HG03139 (cell line): Measurements from ENCODE around the gene AQP12B.

ENCODE experiments used
- ATAC-seq: cut with Tn5 transposase; IDR thresholded peaks from one replicate; pipeline ENCODE4 v1.9.1; 2021; ENCODE audit not compliant: unreplicated experiment

Gene AQP12B

DNA sequence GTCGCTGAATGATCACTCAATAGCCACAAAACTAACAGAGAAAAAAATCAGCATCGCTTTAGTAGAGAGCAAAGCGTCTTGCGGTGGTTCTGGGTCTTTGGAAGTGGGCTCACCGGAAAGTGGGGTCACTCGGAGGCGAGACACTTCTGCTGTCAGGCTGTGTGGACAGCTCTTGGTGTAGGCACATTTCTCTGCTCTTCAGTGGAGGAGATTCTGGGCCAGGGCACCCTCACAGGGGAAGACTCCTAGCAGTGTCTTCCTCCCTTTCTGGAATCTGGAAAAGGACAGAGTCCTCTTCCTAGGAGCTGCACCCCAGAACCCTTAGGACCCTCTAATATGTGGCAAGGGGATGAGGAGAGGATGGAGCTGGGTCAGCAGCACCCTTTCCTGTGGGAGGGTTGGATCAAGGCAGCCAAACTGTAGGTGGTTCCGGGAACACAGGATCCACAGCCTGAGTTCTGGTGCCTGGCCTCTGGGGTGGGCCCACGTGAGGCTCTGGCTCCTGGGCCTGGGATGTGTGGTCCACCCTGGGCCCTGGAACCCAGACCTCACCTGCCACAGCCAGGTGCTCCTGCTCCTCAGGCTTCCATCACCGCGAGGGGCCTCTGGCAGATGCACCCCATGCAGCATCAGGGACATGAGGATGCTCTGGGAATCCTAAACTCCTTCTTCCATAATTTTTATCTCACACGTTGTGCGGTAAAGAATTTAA is 32.3 kb downstream of the AQP12B start:
- ATAC-seq, result no peak

DNA sequence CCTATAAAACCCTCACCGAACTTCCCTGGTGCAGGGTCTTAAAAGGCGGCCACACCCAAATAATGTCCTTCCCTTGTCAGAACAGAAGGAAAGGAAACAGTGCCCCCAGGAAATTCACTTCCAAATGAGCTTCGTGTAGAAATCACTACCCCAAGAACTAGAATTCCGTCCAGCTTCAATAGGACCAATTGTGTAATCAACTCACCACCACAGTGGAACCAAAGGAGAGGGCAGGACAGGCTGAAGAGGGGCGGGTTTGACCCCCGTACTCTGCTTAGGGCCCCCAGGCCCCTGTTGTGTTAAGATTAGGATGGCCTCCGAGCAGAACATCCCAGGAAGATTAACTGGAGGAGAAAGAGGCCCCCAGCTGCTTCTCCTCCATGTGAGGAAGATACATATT is 33.4 kb downstream of the AQP12B start:
- no peak for ATAC-seq

DNA sequence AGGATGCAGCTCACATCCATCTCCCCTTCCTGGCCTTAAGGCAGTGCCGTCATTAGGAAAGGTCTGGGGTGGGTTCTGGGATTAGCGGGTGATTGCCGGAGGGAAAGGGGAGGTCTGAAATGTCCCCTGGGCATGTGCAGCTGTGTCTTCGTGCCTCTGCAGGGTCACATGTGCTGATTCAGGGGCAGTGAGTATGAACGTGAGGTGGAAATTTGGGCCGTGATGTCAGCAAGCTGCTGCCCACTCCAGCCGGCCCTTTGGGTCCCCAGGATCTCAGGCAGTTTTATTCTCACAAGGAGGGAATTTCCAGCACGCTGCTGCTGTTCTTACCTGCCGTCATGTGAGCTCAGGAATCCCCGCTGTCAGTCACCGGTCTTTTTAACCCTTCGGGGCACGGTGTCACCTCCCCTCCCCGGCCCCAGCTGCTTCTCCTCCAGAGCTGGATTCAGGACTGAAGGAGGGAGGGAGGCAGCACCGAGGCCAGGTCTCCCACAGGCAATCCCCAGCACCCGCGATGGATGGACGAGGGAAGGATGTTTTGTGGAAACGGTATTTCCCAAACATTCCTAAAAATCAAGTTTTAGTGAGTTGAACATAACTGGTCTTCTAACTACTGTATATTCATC is 33.9 kb downstream of the AQP12B start:
- no peak for ATAC-seq

DNA sequence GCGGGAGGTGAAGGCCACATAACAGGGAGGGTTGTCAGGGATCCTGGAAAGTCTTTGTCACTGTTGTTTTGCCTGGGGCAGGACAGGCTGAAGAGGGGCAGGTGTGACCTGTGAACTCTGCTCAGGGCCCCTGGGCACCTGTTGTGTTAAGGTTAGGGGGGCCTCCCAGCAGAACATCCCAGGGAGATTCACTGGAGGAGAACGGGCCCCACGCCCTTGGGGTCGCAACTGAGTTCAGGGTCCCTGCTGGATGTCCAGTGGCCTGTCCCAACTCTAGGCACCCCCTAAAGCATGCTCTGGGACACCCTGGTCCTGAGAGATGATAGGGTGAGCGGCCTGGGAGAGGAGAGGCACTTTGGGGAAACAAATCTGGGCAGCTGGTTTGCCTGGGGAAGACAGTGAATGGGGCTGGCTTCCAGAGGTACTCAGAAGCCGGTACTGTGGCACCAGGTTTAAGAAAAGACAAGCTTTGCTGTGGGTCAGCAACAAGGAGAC is 34.5 kb downstream of the AQP12B start:
- ATAC-seq, result no peak

DNA sequence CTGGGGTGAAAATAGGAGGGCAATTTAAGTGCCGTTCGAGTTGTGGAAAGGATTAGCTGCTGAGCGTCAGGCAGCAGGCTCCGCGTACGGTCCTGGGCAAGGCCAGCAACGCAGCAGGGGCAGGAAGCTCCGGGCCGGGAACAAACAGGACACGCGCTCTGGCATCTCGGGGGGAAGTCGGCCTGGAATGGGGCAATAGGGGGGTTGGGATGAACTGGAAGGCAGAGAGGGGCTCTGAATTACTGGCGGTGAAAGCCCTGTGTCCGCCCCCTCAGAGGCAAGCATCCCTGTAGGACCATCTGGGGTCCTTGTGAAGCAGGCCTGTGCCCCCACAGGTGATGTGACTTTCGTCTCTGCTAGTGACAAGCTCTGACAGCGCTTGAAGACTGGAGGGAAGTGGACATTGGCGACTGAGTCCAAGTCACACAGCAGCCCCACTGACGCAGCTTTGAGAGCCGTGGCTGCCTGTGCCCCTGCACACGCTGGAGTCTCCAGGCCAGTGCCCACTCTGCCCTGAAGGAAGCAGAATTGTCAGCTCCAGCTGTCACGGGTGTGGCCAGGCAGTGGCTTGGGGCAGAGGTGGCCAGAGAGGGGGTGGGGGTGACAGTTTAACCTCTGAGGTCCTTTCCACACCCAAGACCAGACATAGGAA is 35.1 kb downstream of the AQP12B start:
- no peak for ATAC-seq

DNA sequence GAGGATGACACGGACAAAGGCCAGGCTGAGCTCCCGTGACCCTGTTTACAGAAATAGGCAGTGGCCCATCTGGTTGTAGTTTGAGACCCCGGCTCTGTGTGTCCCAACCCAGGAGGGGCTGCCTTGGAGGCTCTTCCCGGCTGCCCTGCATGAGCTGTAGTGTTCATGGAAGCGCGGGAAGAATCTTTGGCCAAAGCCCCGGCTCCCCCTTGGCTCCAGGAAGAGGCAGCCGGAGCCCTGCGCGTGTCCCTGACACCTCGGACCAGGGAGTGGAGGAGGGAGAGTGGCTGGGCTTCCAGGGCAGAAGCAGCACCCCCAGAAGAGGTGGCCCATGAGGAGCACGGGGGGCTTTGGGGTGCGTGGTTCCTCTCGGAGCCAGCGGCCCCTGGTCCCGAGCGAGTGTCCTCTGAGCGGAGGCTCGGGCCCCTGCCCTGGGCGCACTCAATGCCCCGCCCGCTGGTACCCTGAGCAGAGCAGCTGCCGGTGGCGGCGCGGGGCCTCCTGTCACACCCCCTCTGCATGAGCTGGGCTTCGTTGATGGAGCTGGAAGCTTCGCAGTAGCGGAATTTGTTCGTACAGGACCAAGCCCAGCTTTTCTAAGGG is 35.7 kb downstream of the AQP12B start:
- ATAC-seq, result no peak

DNA sequence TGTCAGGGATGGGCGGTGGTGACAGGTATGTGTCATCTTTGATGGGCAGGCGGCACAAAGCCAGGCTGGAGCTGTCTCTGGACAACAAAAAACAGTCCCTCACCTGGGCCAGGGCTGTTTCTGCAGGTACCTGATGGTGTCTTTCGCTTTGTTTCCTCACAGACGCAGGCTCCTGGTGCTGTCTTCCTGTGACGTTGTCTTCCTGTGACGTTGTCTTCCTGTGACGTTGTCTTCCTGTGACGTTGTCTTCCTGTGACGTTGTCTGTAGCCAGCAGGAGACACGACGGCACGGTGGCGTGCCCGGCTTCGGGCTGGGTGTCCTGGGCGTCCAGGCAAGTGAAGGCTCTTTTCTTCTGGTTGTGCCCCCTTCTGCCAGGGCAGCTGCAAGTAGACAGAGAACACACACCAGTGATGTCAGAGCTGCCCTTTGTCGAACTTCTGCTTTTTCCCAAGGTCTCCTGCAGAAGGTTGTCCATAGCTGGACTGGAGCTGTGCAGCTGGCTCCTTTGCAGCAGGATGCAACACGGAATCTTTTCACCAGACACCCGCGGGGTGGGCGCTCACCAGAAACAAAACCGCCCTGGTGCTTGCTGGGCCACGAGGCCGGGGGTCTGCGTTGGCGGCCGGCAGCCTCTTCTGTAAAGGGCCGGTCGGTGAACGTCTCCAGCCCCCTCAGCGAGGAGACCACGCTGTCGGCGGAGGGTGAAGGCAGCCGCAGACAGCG is 36.3 kb downstream of the AQP12B start:
- no peak for ATAC-seq

DNA sequence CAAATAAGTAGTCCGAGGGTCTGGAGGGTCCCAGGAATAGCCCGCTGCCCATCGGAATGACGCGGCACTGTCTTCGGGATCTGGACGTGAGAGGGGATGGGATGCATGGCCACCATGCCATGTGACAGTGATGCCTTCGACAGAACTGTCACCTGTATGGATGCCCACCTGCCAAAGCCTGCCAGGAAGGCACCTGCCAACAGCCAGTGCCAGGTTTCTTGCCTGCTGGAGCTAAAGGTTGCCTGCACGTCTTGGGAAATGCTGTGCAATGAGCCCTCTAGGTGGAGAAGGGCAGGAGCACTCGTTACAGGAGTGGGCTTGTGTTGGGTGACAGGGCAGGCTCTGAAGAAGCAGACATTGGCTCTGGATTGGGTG is 36.9 kb downstream of the AQP12B start:
- ATAC-seq, result no peak

DNA sequence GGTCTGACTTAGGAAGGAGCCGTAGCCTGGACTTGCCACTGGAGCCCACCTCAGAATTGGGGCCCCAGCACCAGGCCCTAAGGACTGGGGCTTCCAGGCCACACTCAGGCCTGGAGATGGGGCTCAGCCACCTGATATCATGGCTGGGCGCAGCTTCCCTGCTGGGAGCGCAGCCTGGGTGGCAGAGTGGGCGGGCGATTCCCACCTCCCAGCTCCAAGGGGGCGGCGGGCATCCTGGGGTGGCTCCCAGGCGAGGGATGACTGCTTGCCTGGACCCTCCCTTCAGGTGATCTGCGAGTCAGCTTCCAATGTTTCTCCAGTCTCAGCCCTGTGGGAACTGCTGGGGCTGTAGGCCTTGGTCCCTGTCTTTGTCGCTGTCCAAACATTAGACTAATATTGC is 37.3 kb downstream of the AQP12B start:
- no peak for ATAC-seq

DNA sequence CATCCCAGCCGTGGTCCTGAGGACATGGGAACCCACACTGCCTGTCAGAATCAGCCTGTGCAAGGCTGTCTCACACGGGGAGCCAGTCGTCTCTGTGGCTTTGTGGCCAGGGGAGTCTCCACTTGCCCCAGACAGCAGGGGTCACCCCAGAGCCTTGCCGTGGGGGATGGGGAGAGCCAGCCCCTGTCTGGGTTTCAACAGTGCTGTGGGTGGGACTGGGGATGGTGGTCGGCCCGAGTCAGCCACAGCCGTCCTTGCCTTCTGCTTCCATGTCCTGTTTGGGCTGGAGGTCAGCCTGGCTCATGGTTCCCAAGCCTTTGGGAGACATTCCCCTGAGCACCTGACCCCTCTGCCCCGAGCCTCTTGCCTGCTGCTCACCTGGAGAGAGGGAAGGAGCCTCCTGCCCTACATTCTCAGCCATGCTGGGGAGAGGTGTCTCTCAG is 37.8 kb downstream of the AQP12B start:
- ATAC-seq, result no peak

DNA sequence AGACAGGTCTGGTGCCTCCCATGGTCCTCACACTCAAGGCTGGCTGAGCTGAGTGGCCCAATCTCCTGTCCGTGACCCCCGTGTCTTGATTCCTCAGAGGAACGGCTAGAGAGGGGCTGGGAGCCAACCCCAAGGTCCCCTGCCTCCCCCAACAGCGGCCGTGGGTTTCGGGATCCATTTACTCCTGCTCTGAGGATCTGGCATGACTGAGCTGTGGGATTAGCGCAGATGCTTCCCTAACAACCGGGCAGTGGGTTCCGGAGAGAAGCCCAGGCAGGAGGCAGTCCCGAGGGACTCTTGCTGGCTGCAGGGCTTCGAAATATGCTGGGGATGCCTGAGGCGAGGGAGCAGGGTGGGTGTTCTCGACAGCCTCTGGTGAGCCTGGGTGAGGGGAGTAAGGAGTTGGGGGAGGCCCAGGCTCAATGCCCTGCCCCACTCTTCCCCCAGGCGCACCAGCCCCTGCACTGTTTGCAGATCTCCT is 38.5 kb downstream of the AQP12B start:
- no peak for ATAC-seq

DNA sequence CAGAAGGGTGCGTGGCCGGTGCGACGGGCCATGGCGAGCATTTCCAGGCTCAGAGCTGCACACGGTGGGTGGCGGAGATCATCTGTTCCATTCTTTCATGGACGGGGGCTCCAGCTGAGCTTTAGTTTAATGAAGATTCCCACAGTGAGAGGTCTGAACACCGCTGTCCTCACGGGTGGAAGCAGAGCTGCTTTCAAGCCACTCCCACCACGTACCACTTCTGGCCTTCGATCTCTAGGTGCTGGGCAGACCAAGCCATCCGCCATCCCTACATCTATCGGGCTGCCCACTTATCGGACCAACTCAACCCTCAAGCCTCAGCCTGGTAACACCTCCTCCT is 38.9 kb downstream of the AQP12B start:
- ATAC-seq, result no peak

DNA sequence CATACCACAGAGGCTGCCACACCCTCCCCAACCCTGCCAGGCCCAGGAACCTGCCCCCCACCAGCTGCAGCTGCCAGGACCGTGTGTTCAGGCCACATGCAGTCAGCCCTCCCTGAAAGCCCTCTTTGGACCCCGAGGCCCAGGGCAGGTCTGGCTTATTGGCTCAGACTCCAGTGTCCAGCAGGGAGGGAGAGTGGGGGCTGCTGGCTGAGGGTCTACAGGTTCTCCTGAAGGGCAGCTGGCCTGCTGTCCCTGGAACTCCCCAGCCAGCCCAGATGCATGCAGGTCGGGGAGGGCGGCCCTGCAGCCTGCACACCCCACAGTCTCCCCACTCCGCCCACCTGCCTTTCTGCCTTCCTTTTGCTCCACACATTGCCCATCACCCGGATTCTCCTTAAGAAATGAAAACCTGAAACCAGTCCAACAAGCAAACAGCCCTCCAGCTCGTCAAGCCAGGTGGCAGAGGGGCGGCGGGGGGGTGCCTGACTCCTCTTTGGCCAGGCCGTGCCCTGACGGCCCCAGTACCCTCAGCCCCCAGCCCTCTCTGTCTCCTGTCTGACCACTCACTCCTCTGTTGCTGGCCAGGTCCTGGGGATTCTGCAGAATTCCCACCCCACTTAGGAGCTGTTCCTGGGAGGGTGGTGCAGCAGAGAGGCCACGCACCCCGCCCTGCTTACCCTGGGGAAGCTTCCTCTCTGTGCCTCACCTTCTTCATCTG is 39.4 kb downstream of the AQP12B start:
- no peak for ATAC-seq

DNA sequence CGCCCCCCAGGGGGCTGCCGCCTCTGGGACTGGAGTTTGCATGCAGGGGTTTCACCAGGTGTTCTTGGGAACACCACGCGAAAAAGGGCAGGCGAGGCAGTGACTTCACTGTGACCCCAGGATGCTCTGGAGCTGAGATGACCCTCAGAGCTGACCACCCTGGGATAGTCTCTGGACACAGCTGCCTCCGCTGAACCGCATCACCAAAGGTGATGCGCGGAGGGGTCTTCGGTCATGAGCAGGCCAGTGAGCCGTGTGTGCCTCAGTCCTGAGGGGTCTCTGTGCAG is 39.9 kb downstream of the AQP12B start:
- ATAC-seq, result no peak

DNA sequence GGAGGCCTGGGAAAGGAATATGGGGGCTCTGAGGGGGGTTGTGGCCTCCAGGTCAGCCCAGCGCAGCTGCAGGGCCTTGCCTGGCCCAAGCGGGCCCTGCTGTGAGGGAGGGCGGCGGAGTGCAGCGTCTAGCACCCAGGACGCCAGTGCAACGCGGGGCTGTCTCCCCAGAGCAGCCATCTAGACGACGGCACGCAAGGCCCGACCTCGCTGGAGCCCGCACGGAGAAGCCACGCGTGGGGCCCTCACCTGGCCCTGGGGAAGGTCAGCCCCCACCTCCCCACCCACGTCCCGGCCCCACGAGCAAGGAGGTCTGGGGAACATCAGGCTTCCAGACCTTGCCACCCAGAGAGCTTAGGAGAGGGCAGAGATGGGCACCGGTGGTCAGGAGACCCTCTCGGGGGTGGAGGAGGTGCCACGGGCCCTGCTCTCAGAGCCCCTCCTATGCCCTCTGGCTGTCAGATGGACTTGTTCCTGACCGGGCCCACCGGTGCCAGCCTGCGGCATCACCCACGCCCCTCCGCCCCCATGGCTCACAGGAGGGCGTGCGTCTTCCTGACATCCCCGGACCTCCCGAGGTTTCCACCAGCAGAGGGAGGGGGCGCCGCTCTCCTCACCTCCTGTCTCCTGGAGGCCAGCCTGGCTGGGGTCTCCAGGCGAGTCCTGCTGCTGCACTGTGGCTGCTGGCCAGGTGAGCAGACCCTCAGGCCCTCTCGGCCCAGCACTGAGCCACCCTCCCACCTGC is 40.5 kb downstream of the AQP12B start:
- no peak for ATAC-seq

DNA sequence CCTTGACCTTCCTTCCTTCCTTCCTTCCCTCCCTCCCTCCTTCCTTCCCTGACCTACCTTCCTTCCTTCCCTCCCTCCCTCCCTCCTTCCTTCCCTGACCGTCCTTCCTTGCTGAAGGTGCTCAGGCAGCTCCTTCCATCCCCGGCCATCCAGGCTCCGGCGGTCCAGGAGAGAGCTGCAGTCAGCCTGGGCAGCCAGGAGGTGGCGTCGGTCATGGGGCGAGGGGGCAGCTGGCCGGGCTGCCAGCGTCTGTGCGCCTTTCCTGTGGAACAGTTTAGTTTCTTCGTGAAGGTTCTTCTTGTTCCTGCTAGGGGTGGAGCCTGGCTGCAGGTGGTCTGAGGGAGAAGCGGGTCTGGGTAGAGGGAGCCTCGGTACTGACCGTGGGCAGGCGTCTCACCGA is 41.7 kb downstream of the AQP12B start:
- ATAC-seq, result no peak

DNA sequence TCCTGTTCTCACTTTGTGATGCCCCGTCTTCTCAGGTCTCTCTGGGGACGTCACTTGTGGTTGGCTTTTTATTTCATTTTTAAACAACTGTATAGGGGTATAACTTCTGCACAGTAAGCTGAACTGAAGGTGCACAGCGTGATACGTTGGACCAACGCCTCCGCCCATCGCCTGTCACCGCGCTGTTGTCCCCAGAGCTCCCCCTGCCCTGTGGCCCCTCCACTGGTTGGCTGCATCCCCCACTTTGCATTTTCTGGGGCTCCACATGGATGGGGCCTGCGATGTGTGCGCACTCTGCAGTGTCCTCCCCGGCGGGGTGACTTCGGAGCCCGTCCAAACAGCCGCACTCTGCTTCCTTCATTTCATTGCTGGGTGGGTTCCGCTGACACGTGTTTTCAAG is 43.1 kb downstream of the AQP12B start:
- ATAC-seq, result no peak

DNA sequence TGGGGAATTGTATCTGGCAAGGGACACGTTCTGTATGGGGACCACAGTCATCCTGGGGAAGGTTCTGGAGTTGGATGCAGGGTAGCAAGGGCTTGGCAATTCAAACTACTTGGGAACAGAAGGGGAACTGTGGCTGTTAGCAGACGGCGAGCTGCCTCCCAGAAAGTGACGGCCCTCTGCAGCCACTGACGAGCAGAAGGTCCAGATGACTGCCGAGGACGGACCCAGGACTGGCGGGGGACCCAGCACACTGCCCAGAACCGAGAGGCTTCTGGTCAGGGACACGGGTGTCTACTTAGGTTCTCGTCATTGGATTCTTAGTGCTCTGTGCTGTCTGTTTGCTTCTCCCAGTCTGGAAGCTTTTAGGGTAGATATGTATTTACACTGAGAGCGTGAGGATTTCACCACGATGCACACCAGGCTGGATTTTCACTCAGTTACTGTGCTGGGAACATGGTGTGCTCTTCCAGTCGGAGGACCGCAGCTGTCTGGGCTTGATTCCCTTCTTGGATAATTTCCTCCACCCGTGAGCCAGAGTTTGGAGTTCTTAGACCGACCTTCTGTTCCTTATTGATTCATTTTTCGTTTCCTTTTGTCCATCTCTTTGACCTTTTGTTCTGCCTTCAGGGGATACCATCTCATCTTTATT is 44.0 kb downstream of the AQP12B start:
- no peak for ATAC-seq

DNA sequence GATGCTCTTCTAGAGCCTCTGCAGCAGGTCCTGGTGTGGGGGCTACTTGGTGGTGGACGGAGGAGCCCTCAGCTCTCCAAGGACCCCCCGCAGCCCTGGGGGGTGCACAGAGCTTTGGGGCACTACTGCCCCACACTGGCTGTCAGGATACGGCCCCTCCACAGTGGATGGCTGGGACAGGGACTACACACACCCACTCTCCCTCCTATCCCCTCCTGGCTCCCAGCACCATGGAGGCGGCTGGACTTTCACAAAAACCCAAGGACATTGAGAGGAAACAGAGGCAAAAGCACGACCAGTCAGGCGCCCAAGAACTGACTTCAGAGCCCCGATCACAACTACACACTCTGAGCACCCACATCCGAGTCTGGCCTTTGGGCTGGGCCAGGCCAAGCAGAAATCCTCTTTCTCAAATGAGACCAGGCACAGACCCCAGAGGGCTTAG is 44.8 kb downstream of the AQP12B start:
- no peak for ATAC-seq
